ENCODE measurements around the gene LIN7B.

Gene LIN7B

GRCh38 chr19:49148784-49149651 lies 34.8 kb downstream of the LIN7B start:
- TF ChIP-seq, protein P1, sequence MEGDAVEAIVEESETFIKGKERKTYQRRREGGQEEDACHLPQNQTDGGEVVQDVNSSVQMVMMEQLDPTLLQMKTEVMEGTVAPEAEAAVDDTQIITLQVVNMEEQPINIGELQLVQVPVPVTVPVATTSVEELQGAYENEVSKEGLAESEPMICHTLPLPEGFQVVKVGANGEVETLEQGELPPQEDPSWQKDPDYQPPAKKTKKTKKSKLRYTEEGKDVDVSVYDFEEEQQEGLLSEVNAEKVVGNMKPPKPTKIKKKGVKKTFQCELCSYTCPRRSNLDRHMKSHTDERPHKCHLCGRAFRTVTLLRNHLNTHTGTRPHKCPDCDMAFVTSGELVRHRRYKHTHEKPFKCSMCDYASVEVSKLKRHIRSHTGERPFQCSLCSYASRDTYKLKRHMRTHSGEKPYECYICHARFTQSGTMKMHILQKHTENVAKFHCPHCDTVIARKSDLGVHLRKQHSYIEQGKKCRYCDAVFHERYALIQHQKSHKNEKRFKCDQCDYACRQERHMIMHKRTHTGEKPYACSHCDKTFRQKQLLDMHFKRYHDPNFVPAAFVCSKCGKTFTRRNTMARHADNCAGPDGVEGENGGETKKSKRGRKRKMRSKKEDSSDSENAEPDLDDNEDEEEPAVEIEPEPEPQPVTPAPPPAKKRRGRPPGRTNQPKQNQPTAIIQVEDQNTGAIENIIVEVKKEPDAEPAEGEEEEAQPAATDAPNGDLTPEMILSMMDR (IDR thresholded peaks at IDR 0.05; ENCODE audit: control insufficient read depth, extremely low read depth, insufficient read depth) = no peak
- H3K4me3 ChIP-seq (ENCODE audit: low read depth, low read length) = peak overlapping the region; percentile 68
- DNase-seq (ENCODE audit: low read depth) = peak; percentile 86

DNA sequence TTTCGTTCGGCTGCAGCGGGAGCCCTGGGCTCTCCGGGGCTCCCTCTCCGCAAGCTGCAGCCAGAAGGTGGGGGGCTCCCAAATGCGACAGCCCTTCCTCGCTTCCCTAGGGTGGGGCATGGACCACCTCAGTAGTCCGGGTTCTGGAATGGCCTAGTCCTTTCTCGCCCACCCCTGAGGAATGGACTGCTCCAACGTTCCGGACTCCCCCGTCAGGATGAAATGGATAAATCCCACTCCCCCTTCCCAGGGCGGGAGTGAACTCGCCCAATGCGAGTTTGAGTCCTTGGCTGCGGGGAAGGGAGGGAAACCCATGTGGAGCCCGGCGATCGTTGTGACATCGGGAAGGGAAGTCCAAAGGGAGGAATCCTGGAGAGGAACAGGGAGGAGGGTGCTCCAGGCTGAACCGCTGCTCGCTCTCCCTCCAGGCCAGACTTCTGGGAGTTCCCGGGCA lies 35.5 kb downstream of the LIN7B start:
- H3K4me3 ChIP-seq (ENCODE audit: low read depth, low read length) = peak overlapping the region; percentile 68
- TF ChIP-seq, protein P1 (IDR thresholded peaks at IDR 0.05; ENCODE audit: control insufficient read depth, extremely low read depth, insufficient read depth) = no peak
- DNase-seq (ENCODE audit: low read depth) = no peak

- peak; percentile 78 for DNase-seq (ENCODE audit: low read depth)
- H3K4me3 ChIP-seq (ENCODE audit: low read depth, low read length) = peak overlapping the region; percentile 68
- TF ChIP-seq, protein P1 (IDR thresholded peaks at IDR 0.05; ENCODE audit: control insufficient read depth, extremely low read depth, insufficient read depth) = no peak
Measured at GRCh38 chr19:49150106-49150943, 36.2 kb downstream of the LIN7B start.

GRCh38 chr19:49150944-49151243 lies 36.7 kb downstream of the LIN7B start:
- TF ChIP-seq, protein P1 (IDR thresholded peaks at IDR 0.05; ENCODE audit: control insufficient read depth, extremely low read depth, insufficient read depth) = no peak
- no peak for DNase-seq (ENCODE audit: low read depth)
- peak overlapping the region; percentile 68 for H3K4me3 ChIP-seq (ENCODE audit: low read depth, low read length)

- TF ChIP-seq, protein P1 (IDR thresholded peaks at IDR 0.05; ENCODE audit: control insufficient read depth, extremely low read depth, insufficient read depth) = no peak
- peak overlapping the region; percentile 68 for H3K4me3 ChIP-seq (ENCODE audit: low read depth, low read length)
- peak; percentile 97 for DNase-seq (ENCODE audit: low read depth)
Measured at GRCh38 chr19:49151267-49152118, 37.3 kb downstream of the LIN7B start.

DNA sequence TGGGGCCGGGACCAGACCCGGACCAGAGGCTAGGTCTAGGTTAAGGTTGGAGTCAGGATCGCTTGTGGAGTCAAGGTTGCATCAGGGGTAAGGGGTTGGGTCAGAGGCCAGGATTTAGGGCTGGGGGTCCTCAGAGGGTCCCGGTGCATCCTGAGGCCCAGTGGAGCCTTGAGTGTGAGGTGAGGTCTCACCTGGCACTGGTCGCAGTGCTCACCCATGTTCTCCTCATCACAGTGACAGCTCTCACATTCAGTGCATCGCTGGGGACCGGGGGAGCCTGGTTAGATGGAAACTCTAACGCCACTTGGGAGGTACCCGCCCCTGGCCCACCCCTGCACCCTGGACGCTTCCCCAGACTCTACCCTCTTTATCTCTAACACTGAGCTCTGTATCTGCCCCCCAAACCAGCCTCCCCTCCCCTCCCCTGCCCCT lies 38.0 kb downstream of the LIN7B start:
- TF ChIP-seq, protein P1 (IDR thresholded peaks at IDR 0.05; ENCODE audit: control insufficient read depth, extremely low read depth, insufficient read depth) = no peak
- H3K4me3 ChIP-seq (ENCODE audit: low read depth, low read length) = peak overlapping the region; percentile 19; the same call in 1 of the 2 replicates
- no peak for DNase-seq (ENCODE audit: low read depth)

Data from LNCaP clone FGC (cell line).